ENCODE data around the gene ODF2.
A peak's percentile ranks its signal among the peaks of the same experiment; 100 is the strongest.

ODF2 gene

DNA sequence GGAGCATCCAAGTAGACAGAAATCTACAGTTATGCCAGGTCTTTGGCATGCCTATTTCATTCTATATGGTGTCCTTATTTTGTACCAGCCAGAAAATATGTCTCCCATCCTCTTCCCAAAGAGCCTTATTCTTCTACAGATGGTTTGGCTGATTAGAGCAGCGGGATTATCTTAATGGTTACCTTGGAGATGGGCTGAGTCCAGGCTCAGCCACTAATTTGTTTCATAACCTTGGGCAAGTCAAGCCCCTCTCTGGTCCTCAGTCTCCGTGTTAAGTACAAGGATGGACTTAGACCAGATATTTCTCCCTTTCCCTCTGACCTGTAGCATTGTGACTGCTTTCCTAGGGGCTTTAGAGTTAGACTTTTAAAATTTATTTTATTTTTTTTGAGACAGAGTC is 37.6 kb downstream of the ODF2 start:
- Histone ChIP-seq H3K36me3 (ENCODE audit: low read depth) (peaks cover 64% of the 10 kb centered on the region), H3K27me3 (ENCODE audit: insufficient read depth, poor library complexity, severe bottlenecking) (no peaks in the 10 kb centered on the region), H3K9me3 (ENCODE audit: severe bottlenecking) (no peaks in the 10 kb centered on the region), H3K27ac (ENCODE audit: poor library complexity, severe bottlenecking) (no peak overlapping the region), H3K4me3 (ENCODE audit: severe bottlenecking) (no peak overlapping the region), H3K4me1 (ENCODE audit: insufficient read depth, poor library complexity, severe bottlenecking) (no peaks in the 10 kb centered on the region)
- DNase-seq (ENCODE audit: low spot score) (no peak), ATAC-seq (ENCODE audit: low read depth) (no peak)
- TF ChIP-seq, protein P1, sequence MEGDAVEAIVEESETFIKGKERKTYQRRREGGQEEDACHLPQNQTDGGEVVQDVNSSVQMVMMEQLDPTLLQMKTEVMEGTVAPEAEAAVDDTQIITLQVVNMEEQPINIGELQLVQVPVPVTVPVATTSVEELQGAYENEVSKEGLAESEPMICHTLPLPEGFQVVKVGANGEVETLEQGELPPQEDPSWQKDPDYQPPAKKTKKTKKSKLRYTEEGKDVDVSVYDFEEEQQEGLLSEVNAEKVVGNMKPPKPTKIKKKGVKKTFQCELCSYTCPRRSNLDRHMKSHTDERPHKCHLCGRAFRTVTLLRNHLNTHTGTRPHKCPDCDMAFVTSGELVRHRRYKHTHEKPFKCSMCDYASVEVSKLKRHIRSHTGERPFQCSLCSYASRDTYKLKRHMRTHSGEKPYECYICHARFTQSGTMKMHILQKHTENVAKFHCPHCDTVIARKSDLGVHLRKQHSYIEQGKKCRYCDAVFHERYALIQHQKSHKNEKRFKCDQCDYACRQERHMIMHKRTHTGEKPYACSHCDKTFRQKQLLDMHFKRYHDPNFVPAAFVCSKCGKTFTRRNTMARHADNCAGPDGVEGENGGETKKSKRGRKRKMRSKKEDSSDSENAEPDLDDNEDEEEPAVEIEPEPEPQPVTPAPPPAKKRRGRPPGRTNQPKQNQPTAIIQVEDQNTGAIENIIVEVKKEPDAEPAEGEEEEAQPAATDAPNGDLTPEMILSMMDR (IDR thresholded peaks at IDR 0.05; ENCODE audit: poor library complexity, severe bottlenecking): no peak

DNA sequence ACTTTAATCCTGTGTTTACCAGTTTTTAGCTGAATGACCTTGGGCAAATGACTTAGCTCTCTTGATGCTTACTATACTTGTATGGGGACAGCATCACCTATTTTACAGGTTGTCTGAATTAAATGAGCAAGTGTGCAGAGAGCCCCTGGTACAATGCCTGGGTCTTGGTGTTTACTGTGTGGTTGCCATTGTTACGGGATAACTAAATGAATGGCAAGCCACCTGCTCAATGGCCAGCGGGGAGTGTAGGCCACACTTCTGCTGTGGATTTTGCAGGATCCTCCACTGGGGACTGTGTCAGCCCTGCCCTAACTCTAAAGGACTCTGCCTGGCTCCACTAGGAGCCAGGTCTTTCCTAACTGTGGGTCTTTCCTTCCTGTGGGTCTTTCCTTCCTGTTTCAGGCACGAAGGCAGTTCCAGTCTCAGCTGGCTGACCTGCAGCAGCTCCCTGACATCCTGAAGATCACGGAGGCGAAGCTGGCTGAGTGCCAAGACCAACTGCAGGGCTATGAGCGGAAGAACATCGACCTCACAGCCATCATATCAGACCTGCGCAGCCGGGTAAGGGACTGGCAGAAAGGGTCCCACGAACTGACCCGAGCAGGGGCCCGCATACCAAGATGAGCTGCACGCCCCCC is 38.4 kb downstream of the ODF2 start:
- H3K27ac ChIP-seq (ENCODE audit: poor library complexity, severe bottlenecking): no peak overlapping the region
- TF ChIP-seq, protein P1 (IDR thresholded peaks at IDR 0.05; ENCODE audit: poor library complexity, severe bottlenecking): no peak
- peaks cover 60% of the 10 kb centered on the region for H3K36me3 ChIP-seq (ENCODE audit: low read depth)
- H3K9me3 ChIP-seq (ENCODE audit: severe bottlenecking): no peaks in the 10 kb centered on the region
- no peaks in the 10 kb centered on the region for H3K27me3 ChIP-seq (ENCODE audit: insufficient read depth, poor library complexity, severe bottlenecking)
- DNase-seq (ENCODE audit: low spot score) (no peak), ATAC-seq (ENCODE audit: low read depth) (no peak)
- no peaks in the 10 kb centered on the region for H3K4me1 ChIP-seq (ENCODE audit: insufficient read depth, poor library complexity, severe bottlenecking)
- H3K4me3 ChIP-seq (ENCODE audit: severe bottlenecking): no peak overlapping the region

DNA sequence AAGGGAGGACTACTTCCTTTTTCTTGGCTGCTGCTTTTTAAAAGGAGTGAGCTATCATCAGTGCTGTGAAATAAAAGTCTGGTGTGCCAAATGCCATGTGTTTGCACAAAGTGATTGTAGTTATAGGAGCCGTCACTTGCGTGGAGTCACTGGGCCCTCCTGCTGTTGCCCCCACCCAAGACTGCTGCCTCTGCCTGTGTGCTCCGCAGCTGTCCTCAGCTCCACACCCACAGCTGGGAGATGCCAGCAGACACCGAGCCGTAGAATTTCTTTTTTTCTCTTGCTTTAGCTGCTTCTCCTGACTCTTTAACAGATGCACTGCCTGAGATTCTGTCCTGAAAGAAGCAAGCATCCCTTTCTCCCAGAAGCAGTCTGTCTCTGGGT is 38.9 kb downstream of the ODF2 start:
- Histone ChIP-seq H3K4me3 (ENCODE audit: severe bottlenecking) (no peak overlapping the region), H3K27me3 (ENCODE audit: insufficient read depth, poor library complexity, severe bottlenecking) (no peaks in the 10 kb centered on the region), H3K27ac (ENCODE audit: poor library complexity, severe bottlenecking) (no peak overlapping the region), H3K36me3 (ENCODE audit: low read depth) (peaks cover 61% of the 10 kb centered on the region), H3K9me3 (ENCODE audit: severe bottlenecking) (no peaks in the 10 kb centered on the region), H3K4me1 (ENCODE audit: insufficient read depth, poor library complexity, severe bottlenecking) (no peaks in the 10 kb centered on the region)
- no peak for DNase-seq (ENCODE audit: low spot score)
- ATAC-seq (ENCODE audit: low read depth): no peak
- TF ChIP-seq, protein P1 (IDR thresholded peaks at IDR 0.05; ENCODE audit: poor library complexity, severe bottlenecking): no peak

DNA sequence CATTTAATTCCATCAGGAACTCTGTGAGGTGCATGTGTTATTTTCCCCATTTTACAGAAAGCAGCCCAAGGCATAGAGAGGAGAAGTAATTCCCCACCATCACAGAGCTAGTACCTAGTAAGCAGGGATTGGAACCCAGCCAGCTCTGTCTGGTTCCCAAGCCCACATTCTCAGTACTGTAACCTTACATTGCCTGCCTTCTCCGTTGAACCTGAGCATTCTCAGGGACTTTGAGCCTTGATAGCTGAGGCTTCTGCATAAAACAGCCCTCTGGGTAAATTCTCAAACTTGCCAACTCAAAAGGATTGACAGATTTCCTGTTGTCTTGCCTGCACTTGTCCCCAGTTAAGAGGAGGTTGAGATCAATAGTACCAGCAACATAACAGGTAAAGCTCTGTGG is 39.5 kb downstream of the ODF2 start:
- H3K27ac ChIP-seq (ENCODE audit: poor library complexity, severe bottlenecking): no peak overlapping the region
- H3K4me1 ChIP-seq (ENCODE audit: insufficient read depth, poor library complexity, severe bottlenecking): no peaks in the 10 kb centered on the region
- H3K9me3 ChIP-seq (ENCODE audit: severe bottlenecking): no peaks in the 10 kb centered on the region
- DNase-seq (ENCODE audit: low spot score) (no peak), ATAC-seq (ENCODE audit: low read depth) (no peak)
- peaks cover 63% of the 10 kb centered on the region for H3K36me3 ChIP-seq (ENCODE audit: low read depth)
- TF ChIP-seq, protein P1 (IDR thresholded peaks at IDR 0.05; ENCODE audit: poor library complexity, severe bottlenecking): no peak
- H3K4me3 ChIP-seq (ENCODE audit: severe bottlenecking): no peak overlapping the region
- no peaks in the 10 kb centered on the region for H3K27me3 ChIP-seq (ENCODE audit: insufficient read depth, poor library complexity, severe bottlenecking)

DNA sequence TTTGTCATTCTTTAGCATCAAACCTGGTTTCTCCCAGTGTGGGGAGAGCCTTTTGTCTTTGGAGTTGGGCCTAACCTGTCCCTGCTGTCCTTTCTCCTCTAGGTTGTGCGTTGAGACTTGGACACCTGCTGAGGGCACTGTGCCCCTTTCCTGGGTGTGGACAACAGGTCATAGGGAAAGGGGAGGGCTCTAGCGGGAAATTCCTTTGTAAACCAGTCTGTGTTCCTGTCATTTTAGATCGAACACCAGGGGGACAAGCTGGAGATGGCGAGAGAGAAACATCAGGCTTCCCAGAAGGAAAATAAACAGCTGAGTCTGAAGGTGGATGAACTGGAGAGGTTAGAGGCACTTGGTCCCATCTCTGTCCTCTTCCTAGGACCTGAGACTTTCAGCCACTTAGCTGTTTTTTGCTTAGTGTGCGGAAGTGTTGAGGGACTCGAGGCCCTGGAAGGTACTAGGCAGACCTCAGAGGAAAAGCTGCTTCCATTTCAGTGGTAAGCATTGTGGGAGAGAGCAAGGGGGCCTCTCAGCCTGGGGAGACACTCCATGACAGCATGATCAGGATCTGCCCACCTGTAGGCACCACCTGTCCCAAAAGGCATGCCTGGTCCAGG is 40.1 kb downstream of the ODF2 start:
- Histone ChIP-seq H3K4me3 (ENCODE audit: severe bottlenecking) (no peak overlapping the region), H3K27me3 (ENCODE audit: insufficient read depth, poor library complexity, severe bottlenecking) (no peaks in the 10 kb centered on the region), H3K4me1 (ENCODE audit: insufficient read depth, poor library complexity, severe bottlenecking) (no peaks in the 10 kb centered on the region), H3K27ac (ENCODE audit: poor library complexity, severe bottlenecking) (no peak overlapping the region), H3K36me3 (ENCODE audit: low read depth) (peaks cover 57% of the 10 kb centered on the region), H3K9me3 (ENCODE audit: severe bottlenecking) (no peaks in the 10 kb centered on the region)
- DNase-seq (ENCODE audit: low spot score) (no peak), ATAC-seq (ENCODE audit: low read depth) (0 out of 3 replicates have a peak, but pooled peaks have one; percentile 29)
- TF ChIP-seq, protein P1 (IDR thresholded peaks at IDR 0.05; ENCODE audit: poor library complexity, severe bottlenecking): no peak

All from RWPE2 (cell line).